NCI-H82 (cell line): ENCODE data around the gene FOXC2.

Experiments used
- DNase-seq: peaks from one replicate; lab custom pipeline; 2025; lab: John Stamatoyannopoulos, UW

Gene FOXC2

GRCh38 chr16:86566601-86566965 is at the start of gene FOXC2:
Gene FOXC2 (plus strand): TSS chr16:86566829. CDS start chr16:86567336, 507 bp downstream.
- DNase-seq, result peak; percentile 50

GRCh38 chr16:86517033-86517432 is 49.6 kb upstream of the FOXC2 start:
- DNase-seq, result no peak

- peak; percentile 66 for DNase-seq
Measured at GRCh38 chr16:86517652-86518258, 48.9 kb upstream of the FOXC2 start.

DNA sequence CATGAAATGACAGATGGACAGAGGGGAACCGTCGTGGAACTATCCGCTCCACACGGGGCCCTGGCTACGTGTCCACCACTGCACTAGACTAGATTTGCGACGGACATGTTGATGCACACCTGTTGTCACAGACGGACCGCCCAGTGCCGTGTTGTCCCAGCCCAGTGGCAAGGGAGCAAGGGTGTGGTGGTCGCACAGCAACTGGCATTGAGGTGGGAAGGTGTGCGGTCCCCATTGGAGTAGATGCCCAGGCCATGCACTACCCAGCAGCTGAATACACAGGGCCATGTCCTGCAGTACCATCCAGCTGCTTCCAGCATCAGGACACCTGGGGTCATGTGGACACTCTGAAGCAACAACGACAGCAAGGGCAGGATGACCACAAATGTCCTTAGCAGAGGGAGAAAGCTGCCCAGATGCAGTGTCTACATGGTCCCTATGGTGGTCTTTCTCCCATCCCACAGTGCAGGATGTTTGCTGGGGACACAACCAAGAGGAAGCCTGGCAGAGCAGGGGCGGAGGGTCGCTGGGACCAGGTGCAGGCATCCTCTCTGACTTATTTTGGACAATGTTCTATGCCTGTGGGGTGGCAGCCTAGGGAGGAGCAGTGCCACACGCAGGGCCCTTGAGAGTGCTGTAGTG is 47.5 kb upstream of the FOXC2 start:
- no peak for DNase-seq

DNA sequence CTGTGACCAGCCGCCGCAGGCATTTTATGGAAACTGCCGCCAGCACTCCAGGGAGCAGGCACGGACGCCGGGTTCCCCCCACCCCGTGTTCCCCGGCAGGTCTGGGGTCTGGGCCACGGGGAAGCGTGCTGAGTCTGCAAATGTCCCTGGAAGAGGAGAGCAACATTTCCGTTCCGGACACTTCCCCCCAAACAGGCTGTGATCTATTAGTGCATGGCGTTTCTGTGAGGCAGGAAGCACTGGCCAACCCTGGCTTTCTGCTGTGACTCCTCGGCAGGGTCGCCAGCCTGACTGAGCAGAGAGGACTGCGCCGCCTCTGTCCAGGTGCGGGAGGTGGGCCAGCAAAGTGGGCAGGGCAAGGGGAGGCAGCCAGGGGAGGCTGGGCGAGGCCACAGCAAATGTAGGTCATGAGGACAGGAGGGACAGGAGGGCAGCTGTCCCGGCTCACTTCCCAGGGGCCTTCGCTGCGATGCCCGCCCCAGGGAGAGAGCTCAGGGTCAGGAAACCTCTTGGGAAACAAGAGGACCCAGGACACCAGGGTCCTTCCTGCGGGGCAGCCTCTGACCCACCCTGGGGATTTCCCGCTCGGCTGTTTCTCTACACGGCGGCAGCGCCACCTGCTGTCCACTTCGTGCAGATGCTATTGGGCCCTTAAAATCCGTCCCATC is 46.8 kb upstream of the FOXC2 start:
- peak; percentile 76 for DNase-seq

DNA sequence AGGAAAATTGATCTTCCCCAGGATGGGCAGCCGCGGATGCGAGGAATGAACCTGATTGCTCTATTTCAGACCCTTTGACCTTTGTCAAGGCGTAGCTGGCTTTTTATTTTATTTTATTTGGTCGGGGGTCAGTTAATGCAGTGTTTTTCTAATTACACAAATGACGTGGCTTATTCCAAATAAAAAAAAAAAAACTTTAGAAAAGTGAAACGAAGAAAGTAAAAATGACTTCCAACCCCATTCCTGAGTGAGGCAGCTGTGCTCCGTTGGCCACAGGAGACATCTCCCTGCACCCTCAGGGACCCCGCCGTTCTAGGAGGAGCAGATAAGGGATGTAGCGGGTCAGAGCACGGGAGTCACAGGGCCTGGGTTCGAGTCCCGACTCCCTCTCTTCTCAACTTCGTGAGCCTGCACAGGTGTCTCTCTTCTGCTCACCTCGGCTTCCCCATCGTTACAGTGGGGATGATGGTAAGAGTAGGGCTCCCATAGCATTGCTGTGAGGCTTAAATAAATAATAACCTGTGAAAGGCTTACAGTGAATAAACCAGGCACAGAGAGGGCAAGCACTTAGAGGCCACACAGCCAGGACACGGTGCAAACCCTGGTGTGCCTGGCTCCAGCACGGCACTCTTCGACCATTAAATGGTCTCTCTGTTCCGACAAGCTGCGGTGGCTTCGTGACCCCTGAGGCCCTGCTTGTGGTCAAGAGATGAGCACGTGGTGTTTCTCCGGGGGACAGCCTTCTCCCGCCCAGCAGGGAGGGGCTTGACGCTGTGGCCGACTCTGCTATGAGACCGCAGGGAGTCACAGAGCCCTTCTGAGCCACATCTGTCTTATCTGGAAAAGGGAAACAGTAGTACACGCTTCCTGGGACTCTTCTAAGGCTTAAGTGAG is 46.1 kb upstream of the FOXC2 start:
- DNase-seq, result no peak

GRCh38 chr16:86521236-86522197 is 45.1 kb upstream of the FOXC2 start:
- no peak for DNase-seq

GRCh38 chr16:86522634-86523033 is 44.0 kb upstream of the FOXC2 start:
- no peak for DNase-seq

DNA sequence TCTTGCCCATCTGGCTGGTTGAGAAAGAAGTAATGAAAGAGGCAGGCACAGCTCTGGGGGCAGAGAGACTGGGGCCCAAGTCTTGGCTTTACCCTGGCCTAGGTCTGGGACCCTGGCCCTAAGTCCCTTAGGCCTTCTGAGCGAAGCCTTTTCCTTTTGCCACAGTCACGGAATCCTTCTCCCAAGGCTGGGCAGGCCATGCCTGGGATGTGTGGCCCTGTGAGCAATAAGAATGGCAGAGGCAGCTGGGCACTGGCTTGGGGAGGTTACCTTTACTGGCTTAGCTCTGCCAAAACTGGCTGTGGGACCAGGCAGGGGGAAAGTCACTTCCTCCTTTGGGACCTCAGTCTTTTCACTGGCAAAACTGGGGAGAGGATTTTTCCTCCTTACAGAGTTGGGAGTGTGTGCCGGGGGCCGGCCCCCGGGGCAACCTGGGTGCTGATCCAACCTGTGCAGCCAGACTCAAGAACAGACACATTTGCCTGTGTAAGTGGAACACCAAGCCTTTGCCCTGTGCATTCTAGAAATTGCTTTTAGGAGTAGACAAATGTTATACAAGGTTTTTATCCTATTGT is 43.4 kb upstream of the FOXC2 start:
- DNase-seq, result no peak

- no peak for DNase-seq
Measured at GRCh38 chr16:86524029-86524428, 42.6 kb upstream of the FOXC2 start.

- no peak for DNase-seq
Measured at GRCh38 chr16:86525696-86526095, 40.9 kb upstream of the FOXC2 start.

DNA sequence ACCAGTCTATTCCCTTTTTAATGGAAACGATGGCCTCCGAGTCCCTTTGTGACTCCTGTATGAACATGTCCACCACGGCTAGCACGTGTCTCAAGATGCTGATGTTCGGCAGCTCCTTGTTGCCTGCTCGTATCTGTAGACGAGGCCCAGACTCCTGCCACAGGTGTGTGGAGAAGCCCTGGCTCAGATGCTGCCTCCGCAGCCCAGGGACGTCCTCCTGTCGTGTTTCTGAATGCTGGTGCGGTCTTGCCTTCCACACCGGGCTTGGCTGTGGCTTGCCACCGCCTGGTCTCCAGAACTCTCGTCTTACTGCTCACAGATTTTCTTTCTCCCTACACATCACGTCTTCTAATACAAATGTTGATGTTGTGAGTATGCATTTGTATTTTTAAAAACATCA is 39.3 kb upstream of the FOXC2 start:
- DNase-seq, result no peak

GRCh38 chr16:86528061-86528929 is 38.3 kb upstream of the FOXC2 start:
- peak; percentile 28 for DNase-seq

DNA sequence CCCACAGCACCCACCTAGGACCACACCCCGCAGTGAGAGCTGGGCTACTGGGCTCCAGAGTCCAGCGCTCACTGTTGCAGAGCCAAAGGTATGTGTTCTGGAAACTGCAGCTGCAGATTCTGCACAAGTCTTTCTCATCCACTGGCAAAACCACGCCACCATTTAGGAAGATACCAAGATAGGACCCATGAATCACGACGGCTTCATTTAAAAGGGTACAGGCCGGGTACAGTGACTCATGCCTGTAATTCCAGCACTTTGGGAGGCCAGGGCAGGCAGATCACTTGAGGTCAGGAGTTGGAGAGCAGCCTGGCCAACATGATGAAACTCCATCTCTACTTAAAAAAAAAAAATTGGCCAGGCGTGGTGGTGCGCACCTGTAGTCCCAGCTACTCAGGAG is 37.5 kb upstream of the FOXC2 start:
- DNase-seq, result no peak

GRCh38 chr16:86530251-86531190 is 36.1 kb upstream of the FOXC2 start:
- DNase-seq, result no peak

DNA sequence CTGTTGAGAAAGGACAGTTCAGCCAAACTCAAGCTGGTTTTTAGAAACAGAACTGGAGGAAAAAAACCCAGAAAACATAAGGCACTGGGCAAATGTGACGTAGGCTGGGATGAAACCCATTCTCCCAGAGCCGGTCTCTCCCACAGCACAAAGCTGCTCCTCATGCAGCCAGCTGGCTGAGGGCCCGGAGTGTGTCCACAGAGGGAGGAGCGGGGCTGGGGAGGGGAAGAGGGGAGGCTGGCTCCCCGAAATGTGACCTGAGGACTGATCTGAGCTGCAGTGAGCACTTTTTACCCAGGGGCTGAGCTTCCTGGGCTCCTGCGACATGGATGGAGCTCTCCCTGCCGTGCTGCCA is 35.5 kb upstream of the FOXC2 start:
- DNase-seq, result no peak

GRCh38 chr16:86531641-86532525 is 34.7 kb upstream of the FOXC2 start:
- DNase-seq, result no peak

DNA sequence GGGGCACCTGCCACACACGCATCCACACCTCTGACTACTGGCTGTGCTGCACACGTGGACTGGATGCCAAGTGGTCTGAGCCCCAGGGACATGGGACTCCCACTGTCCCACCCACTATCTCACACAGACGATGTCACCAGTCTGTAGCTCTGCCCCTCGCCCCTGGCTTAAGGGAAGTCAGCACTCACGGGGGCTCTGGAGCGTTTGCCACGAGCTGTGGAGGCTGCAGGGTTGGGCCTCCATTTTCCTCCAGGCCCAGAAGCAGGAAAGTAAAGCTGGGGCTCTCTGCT is 34.2 kb upstream of the FOXC2 start:
- DNase-seq, result no peak
